A673 (cell line): ENCODE results near the gene MFSD6L. TPM values are rescaled to one million over a fixed set of nuclear protein-coding genes. Genes with fewer than 3 reads are reported as not detected.

Source experiments
- BruUV-seq: library from RNA; stranded (reverse); fragments of 400-500 nt; replicated peaks from 2 replicates; lab custom pipeline; 2021; lab: Mats Ljungman, UMichigan
- CTCF ChIA-PET: fragments of 300-600 bp; sonication (Branson Sonifier 250); formaldehyde crosslinking; loops from one replicate; lab custom pipeline; 2022; ENCODE audit warnings: antibody characterized with exemption; lab: Charles Lee
- POLR2A ChIA-PET: fragments of 300-600 bp; sonication (Branson Sonifier 250); formaldehyde crosslinking; loops from one replicate; lab custom pipeline; 2022; ENCODE audit warnings: antibody characterized with exemption; ENCODE audit not compliant: low non-redundant PET; lab: Charles Lee
- DNase-seq: peaks from one replicate; pipeline ENCODE4 v3.0.0-alpha.2; 2015; ENCODE audit warnings: low spot score
- H3K27ac ChIP-seq: fragments of 200-600 bp; sonication (generic); 2 replicates; pipeline ENCODE4 v1.5.1; 2016; ENCODE audit warnings: mixed run types, low read depth, mild to moderate bottlenecking, mixed read lengths, antibody characterized with exemption, low read length; ENCODE audit not compliant: poor library complexity, severe bottlenecking
- H3K27me3 ChIP-seq: fragments of 200-600 bp; sonication (generic); replicated peaks from 2 replicates; pipeline ENCODE4 v1.6.1; 2017; ENCODE audit warnings: mixed run types, low read depth, mild to moderate bottlenecking, mixed read lengths, antibody characterized with exemption, low read length; ENCODE audit not compliant: insufficient read depth, poor library complexity
- H3K36me3 ChIP-seq: fragments of 200-600 bp; sonication (generic); 2 replicates; pipeline ENCODE4 v1.6.1; 2016; ENCODE audit warnings: mixed run types, mild to moderate bottlenecking, mixed read lengths, antibody characterized with exemption, low read length; ENCODE audit not compliant: insufficient read depth, poor library complexity, severe bottlenecking
- H3K4me1 ChIP-seq: fragments of 200-600 bp; sonication (generic); 2 replicates; pipeline ENCODE4 v1.6.1; 2017; ENCODE audit warnings: mixed run types, mild to moderate bottlenecking, mixed read lengths, antibody characterized with exemption, low read length; ENCODE audit not compliant: insufficient read depth, poor library complexity, severe bottlenecking
- H3K4me3 ChIP-seq: fragments of 200-600 bp; sonication (generic); 2 replicates; pipeline ENCODE4 v1.5.1; 2016; ENCODE audit warnings: low read depth, mixed run types, mild to moderate bottlenecking, mixed read lengths, low read length; ENCODE audit not compliant: poor library complexity, severe bottlenecking
- H3K9me3 ChIP-seq: fragments of 200-600 bp; sonication (generic); 2 replicates; pipeline ENCODE4 v1.6.1; 2016; ENCODE audit warnings: mixed run types, low read depth, mild to moderate bottlenecking, mixed read lengths, antibody characterized with exemption, low read length; ENCODE audit not compliant: poor library complexity, severe bottlenecking
- EZH2 ChIP-seq: fragments of 200-600 bp; sonication (generic); IDR thresholded peaks from 2 replicates; pipeline ENCODE4 v1.6.1; 2017; ENCODE audit warnings: borderline replicate concordance, low read depth, mild to moderate bottlenecking, mixed read lengths, antibody characterized with exemption, low read length; ENCODE audit not compliant: poor library complexity, severe bottlenecking
- intact Hi-C: fragments of 100-400 bp; cut with micrococcal nuclease; formaldehyde crosslinking; loops from one replicate; pipeline ENCODE4 v1.10.0; 2022; ENCODE audit not compliant: unreplicated experiment
- total RNA-seq: library from RNA; stranded (reverse); gene quantifications from 2 replicates; pipeline ENCODE4 v1.2.3, GENCODE V29; 2021
- TF ChIP-seq, protein P1 (sequence below): fragments of 300-800, 200-600 bp; sonication (generic); conservative IDR thresholded peaks from 2 replicates; pipeline ENCODE4 v1.5.1; 2017; ENCODE audit warnings: low read depth, mild to moderate bottlenecking, antibody characterized with exemption, low read length, moderate library complexity, mixed read lengths

MFSD6L gene
- total RNA-seq, 1 experiment from 2014 or later, result not detected

DNA sequence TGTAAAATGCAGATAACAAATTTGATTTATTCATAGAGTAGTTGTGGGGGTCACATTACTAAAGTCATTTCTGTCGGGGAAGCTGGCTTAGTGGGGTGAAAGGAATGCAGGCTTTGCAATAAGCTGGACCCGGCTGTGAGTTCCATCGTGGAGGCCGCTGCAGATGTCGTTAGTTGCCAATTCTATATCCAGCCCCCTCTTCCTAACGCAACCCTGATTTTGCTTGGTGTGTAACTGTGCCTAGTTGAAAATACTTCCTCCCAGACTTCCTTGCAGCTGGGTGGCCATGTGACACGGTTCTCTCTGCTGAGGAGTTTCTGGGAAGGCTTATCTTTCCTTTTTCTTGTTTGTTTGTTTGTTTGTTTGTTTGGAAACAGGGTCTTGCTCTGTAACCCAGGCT is 4.5 kb downstream of the MFSD6L start:
- H3K36me3 ChIP-seq, result no peaks in the 10 kb centered on the region
- no peak overlapping the region for H3K27ac ChIP-seq
- peaks cover 6% of the 10 kb centered on the region for H3K9me3 ChIP-seq
- DNase-seq, result no peak
- H3K4me3 ChIP-seq, result no peak overlapping the region
- no peaks in the 10 kb centered on the region for H3K4me1 ChIP-seq
- H3K27me3 ChIP-seq, result peaks cover 6% of the 10 kb centered on the region
- intact Hi-C loops, result no loop called here
- POLR2A ChIA-PET, result no interaction called here
- CTCF ChIA-PET, result no interaction called here
- TF ChIP-seq, protein P1, sequence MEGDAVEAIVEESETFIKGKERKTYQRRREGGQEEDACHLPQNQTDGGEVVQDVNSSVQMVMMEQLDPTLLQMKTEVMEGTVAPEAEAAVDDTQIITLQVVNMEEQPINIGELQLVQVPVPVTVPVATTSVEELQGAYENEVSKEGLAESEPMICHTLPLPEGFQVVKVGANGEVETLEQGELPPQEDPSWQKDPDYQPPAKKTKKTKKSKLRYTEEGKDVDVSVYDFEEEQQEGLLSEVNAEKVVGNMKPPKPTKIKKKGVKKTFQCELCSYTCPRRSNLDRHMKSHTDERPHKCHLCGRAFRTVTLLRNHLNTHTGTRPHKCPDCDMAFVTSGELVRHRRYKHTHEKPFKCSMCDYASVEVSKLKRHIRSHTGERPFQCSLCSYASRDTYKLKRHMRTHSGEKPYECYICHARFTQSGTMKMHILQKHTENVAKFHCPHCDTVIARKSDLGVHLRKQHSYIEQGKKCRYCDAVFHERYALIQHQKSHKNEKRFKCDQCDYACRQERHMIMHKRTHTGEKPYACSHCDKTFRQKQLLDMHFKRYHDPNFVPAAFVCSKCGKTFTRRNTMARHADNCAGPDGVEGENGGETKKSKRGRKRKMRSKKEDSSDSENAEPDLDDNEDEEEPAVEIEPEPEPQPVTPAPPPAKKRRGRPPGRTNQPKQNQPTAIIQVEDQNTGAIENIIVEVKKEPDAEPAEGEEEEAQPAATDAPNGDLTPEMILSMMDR, result no peak
- TF ChIP-seq EZH2, result no peak
- no TSS peak for BruUV-seq

DNA sequence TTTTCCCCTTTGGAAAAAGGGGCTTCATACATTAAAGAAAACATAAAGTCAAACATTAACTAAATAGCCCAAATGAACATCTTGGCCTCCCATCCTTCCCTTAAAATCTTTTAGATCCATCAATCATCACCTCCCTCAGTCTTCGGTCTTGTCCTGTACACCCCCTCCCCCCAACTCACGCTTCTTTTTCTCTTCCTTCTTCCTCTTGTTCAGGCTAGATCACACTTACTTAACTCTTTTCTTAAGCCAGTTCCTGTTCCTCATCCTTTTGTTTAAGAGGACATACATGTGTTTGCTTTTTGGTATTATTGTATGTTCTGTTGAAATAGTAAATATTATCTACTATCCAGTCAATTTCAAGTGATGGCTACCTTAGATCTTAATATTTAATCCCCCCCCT is 5.5 kb downstream of the MFSD6L start:
- TF ChIP-seq EZH2, result no peak
- TF ChIP-seq, protein P1, result no peak
- BruUV-seq, result no TSS peak
- POLR2A ChIA-PET, result no interaction called here
- intact Hi-C loops, result no loop called here
- Histone ChIP-seq H3K36me3 (no peaks in the 10 kb centered on the region), H3K9me3 (peaks cover 6% of the 10 kb centered on the region), H3K4me3 (no peak overlapping the region), H3K27me3 (peaks cover 2% of the 10 kb centered on the region), H3K4me1 (no peaks in the 10 kb centered on the region), H3K27ac (no peak overlapping the region)
- no peak for DNase-seq
- CTCF ChIA-PET, result interaction anchor here (0.6 kb wide), 1 partner anchor 12 kb away, joined by 3 read pairs; no protein-coding TSS in a partner anchor

DNA sequence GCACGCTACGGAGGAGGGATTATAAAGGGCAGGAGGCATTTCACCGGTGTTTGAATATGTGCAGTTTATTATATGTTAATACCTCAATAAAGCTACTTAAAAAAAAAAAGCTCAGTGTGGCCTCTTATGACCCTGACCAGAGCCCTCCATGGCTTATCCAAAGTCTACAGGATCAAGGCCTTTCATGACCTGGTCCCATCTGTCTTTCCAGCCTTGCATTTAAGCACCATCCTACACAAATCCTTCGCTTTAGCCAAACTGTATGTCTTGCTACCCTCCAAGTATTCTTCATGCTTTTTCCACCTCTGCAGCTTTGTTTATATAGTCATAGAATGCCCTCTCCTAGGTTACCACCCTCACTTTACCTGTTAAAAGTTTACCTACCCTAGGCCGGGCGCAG is 6.5 kb downstream of the MFSD6L start:
- POLR2A ChIA-PET, result interaction anchor here (0.6 kb wide), 1 partner anchor 619 kb away, joined by 3 read pairs; no protein-coding TSS in a partner anchor
- TF ChIP-seq, protein P1, result no peak
- no peak for TF ChIP-seq EZH2

More for the DNA sequence above, 6.5 kb downstream of the MFSD6L start:
- Histone ChIP-seq H3K9me3 (peaks cover 6% of the 10 kb centered on the region), H3K27me3 (no peaks in the 10 kb centered on the region), H3K36me3 (no peaks in the 10 kb centered on the region), H3K27ac (no peak overlapping the region), H3K4me3 (no peak overlapping the region), H3K4me1 (no peaks in the 10 kb centered on the region)
- CTCF ChIA-PET, result no interaction called here
- intact Hi-C loops, result no loop called here
- no TSS peak for BruUV-seq
- no peak for DNase-seq
